Measurements from ENCODE around the gene DNM1L.

DNM1L gene

GRCh38 chr12:32679091-32679919 is at the start of gene DNM1L:
Gene DNM1L (plus strand): TSS chr12:32679301. CDS start chr12:32679364, 63 bp downstream.
- peak; percentile 98 for DNase-seq (ENCODE audit: low read depth)
- peak within 1 kb of the TSS; percentile 92 for H3K4me3 ChIP-seq (ENCODE audit: low read length)
- TF ChIP-seq, protein P1, sequence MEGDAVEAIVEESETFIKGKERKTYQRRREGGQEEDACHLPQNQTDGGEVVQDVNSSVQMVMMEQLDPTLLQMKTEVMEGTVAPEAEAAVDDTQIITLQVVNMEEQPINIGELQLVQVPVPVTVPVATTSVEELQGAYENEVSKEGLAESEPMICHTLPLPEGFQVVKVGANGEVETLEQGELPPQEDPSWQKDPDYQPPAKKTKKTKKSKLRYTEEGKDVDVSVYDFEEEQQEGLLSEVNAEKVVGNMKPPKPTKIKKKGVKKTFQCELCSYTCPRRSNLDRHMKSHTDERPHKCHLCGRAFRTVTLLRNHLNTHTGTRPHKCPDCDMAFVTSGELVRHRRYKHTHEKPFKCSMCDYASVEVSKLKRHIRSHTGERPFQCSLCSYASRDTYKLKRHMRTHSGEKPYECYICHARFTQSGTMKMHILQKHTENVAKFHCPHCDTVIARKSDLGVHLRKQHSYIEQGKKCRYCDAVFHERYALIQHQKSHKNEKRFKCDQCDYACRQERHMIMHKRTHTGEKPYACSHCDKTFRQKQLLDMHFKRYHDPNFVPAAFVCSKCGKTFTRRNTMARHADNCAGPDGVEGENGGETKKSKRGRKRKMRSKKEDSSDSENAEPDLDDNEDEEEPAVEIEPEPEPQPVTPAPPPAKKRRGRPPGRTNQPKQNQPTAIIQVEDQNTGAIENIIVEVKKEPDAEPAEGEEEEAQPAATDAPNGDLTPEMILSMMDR (IDR thresholded peaks at IDR 0.05; ENCODE audit: insufficient read depth, low read depth, low read length, missing control alignments), result peak; percentile 11

- TF ChIP-seq, protein P1 (IDR thresholded peaks at IDR 0.05; ENCODE audit: insufficient read depth, low read depth, low read length, missing control alignments), result no peak
- DNase-seq (ENCODE audit: low read depth), result no peak
- H3K4me3 ChIP-seq (ENCODE audit: low read length), result no peak overlapping the region
These were observed 37.7 kb upstream of the DNM1L start for GRCh38 chr12:32641287-32641901.

- no peak overlapping the region for H3K4me3 ChIP-seq (ENCODE audit: low read length)
- DNase-seq (ENCODE audit: low read depth), result no peak
- TF ChIP-seq, protein P1 (IDR thresholded peaks at IDR 0.05; ENCODE audit: insufficient read depth, low read depth, low read length, missing control alignments), result no peak
These were observed 34.7 kb upstream of the DNM1L start for GRCh38 chr12:32644431-32644830.

- DNase-seq (ENCODE audit: low read depth), result no peak
- TF ChIP-seq, protein P1 (IDR thresholded peaks at IDR 0.05; ENCODE audit: insufficient read depth, low read depth, low read length, missing control alignments), result no peak
- H3K4me3 ChIP-seq (ENCODE audit: low read length), result no peak overlapping the region
These were observed 31.8 kb upstream of the DNM1L start for GRCh38 chr12:32647275-32647674.

- TF ChIP-seq, protein P1 (IDR thresholded peaks at IDR 0.05; ENCODE audit: insufficient read depth, low read depth, low read length, missing control alignments), result no peak
- no peak overlapping the region for H3K4me3 ChIP-seq (ENCODE audit: low read length)
- peak; percentile 80 for DNase-seq (ENCODE audit: low read depth)
These were observed 28.6 kb upstream of the DNM1L start for GRCh38 chr12:32650508-32650907.

- H3K4me3 ChIP-seq (ENCODE audit: low read length), result no peak overlapping the region
- TF ChIP-seq, protein P1 (IDR thresholded peaks at IDR 0.05; ENCODE audit: insufficient read depth, low read depth, low read length, missing control alignments), result no peak
- no peak for DNase-seq (ENCODE audit: low read depth)
These were observed 27.7 kb upstream of the DNM1L start for GRCh38 chr12:32651151-32651955.

Data from epithelial cell of esophagus (primary cell).